ENCODE data around the gene RAB4B. TPM values are rescaled to one million over a fixed set of nuclear protein-coding genes. Genes with fewer than 3 reads are reported as not detected.
A peak's percentile ranks its signal among the peaks of the same experiment; 100 is the strongest.

Gene RAB4B
- total RNA-seq, 2 experiments from 2014 or later: 26.6 to 26.9 TPM

- peak overlapping the region; percentile 96 for H3K4me3 Mint-ChIP-seq
- no peaks in the 10 kb centered on the region for H3K27me3 ChIP-seq (ENCODE audit: control insufficient read depth in 1 of 2, insufficient read depth in 2 of 2, low read length in 2 of 2)
- intact Hi-C loops (cut with DNase I, micrococcal nuclease): loop anchor here (5.0 kb wide), 2 partner anchors 138 to 188 kb away; no protein-coding TSS in a partner anchor
- H3K27me3 Mint-ChIP-seq: no peaks in the 10 kb centered on the region
- peaks cover 68% of the 10 kb centered on the region for H3K4me1 ChIP-seq (ENCODE audit: insufficient read depth, low read length)
- ChIA-PET POLR2A (interaction anchor here (0.6 to 6.9 kb wide), 3 partner anchors 23 to 50 kb away, joined by 3 to 198 read pairs (median 11); partner anchors contain the start of genes ACTMAP, MIA, RAB4B and SNRPA), CTCF (interaction anchor here (1.5 kb wide), 1 partner anchor 19 kb away, joined by 4 read pairs; no protein-coding TSS in a partner anchor)
- H3K4me3 ChIP-seq (ENCODE audit: low read length): peak overlapping the region; percentile 96
- H3K9me3 ChIP-seq (ENCODE audit: control insufficient read depth in 1 of 2, insufficient read depth in 1 of 2, low read length in 2 of 2): no peaks in the 10 kb centered on the region
- H3K9me3 Mint-ChIP-seq: no peaks in the 10 kb centered on the region
- ATAC-seq (ENCODE audit: poor library complexity) (no peak), DNase-seq (peak in 1 of 14 experiments; percentile 49)
- peak overlapping the region; percentile 92 for H3K27ac Mint-ChIP-seq
- H3K27ac ChIP-seq (ENCODE audit: low read depth in 1 of 2, low read length in 2 of 2): peak overlapping the region; percentile 71 to 78
- no peak for TF ChIP-seq CTCF (IDR thresholded peaks at IDR 0.05)
- H3K36me3 ChIP-seq (ENCODE audit: insufficient read depth, low read length): peaks cover 26% of the 10 kb centered on the region
- H3K36me3 Mint-ChIP-seq (ENCODE audit: low read depth): peaks cover 49% of the 10 kb centered on the region
- H3K4me1 Mint-ChIP-seq (ENCODE audit: low read depth): peaks cover 65% of the 10 kb centered on the region
These were observed 22.4 kb downstream of the RAB4B start for GRCh38 chr19:40800339-40800996.

DNA sequence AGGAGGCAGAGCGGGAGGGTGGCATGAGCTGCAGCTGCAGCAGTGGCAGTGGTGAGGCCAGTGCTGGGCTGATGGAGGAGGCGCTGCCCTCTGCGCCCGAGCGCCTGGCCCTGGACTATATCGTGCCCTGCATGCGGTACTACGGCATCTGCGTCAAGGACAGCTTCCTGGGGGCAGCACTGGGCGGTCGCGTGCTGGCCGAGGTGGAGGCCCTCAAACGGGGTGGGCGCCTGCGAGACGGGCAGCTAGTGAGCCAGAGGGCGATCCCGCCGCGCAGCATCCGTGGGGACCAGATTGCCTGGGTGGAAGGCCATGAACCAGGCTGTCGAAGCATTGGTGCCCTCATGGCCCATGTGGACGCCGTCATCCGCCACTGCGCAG lies 22.9 kb downstream of the RAB4B start:
- Mint-ChIP-seq H3K9me3 (no peaks in the 10 kb centered on the region), H3K4me1 (ENCODE audit: low read depth) (peaks cover 70% of the 10 kb centered on the region), H3K27me3 (no peaks in the 10 kb centered on the region), H3K27ac (peak overlapping the region; percentile 92), H3K36me3 (ENCODE audit: low read depth) (peaks cover 54% of the 10 kb centered on the region), H3K4me3 (peak overlapping the region; percentile 96)
- ATAC-seq (ENCODE audit: poor library complexity): no peak
- H3K4me1 ChIP-seq (ENCODE audit: insufficient read depth, low read length): peaks cover 73% of the 10 kb centered on the region
- intact Hi-C loops (cut with DNase I, micrococcal nuclease): loop anchor here (5.0 kb wide), 2 partner anchors 139 to 189 kb away; no protein-coding TSS in a partner anchor
- peak overlapping the region in 1 of 2 donors; percentile 71 for H3K27ac ChIP-seq (ENCODE audit: low read depth in 1 of 2, low read length in 2 of 2)
- H3K27me3 ChIP-seq (ENCODE audit: control insufficient read depth in 1 of 2, insufficient read depth in 2 of 2, low read length in 2 of 2): no peaks in the 10 kb centered on the region
- TF ChIP-seq CTCF (IDR thresholded peaks at IDR 0.05): no peak
- peak in 1 of 14 experiments; percentile 37 for DNase-seq
- peak overlapping the region; percentile 96 for H3K4me3 ChIP-seq (ENCODE audit: low read length)
- H3K9me3 ChIP-seq (ENCODE audit: control insufficient read depth in 1 of 2, insufficient read depth in 1 of 2, low read length in 2 of 2): no peaks in the 10 kb centered on the region
- ChIA-PET POLR2A (interaction anchor here (2.3 to 6.9 kb wide), 2 partner anchors 24 to 50 kb away, joined by 11 to 198 read pairs; partner anchors contain the start of genes ACTMAP, MIA, RAB4B and SNRPA), CTCF (interaction anchor here (1.5 kb wide), 1 partner anchor 19 kb away, joined by 4 read pairs; no protein-coding TSS in a partner anchor)
- peaks cover 31% of the 10 kb centered on the region for H3K36me3 ChIP-seq (ENCODE audit: insufficient read depth, low read length)

DNA sequence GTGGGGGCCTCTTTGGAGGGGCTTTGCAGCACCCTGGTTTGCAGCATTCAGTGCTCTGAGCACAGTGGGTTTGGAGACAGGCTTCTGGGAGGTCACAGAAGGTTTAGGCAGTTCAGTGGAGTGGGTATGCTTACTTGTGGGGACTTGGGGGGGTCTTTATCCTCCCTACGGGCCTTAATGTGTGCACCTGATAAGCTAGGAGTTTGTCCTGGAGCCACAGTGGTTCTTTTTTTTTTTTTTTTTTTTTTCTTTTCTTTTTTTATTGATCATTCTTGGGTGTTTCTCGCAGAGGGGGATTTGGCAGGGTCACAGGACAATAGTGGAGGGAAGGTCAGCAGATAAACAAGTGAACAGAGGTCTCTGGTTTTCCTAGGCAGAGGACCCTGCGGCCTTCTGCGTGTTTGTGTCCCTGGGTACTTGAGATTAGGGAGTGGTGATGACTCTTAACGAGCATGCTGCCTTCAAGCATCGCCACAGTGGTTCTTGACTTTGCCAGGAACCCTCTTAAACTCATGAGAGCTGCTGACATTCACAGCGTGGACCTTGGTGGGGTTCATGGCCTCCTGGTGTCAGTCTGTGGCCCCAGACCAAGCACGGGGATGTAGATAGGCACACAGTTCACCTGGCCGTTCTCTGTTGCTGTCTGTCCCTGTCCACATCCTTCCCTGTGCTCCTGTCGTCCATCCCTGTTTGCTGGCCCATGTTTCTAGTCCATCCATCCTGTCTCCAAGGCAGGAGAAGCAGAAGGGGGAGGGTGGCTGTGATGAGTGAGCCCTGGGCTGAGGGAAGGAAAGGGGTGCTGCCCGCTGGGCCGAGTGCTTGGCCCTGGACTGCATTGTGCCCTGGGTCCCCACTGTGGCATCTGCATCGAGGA lies 23.6 kb downstream of the RAB4B start:
- H3K4me1 Mint-ChIP-seq (ENCODE audit: low read depth): peaks cover 77% of the 10 kb centered on the region
- ChIA-PET CTCF (interaction anchor here (1.5 kb wide), 1 partner anchor 18 kb away, joined by 4 read pairs; no protein-coding TSS in a partner anchor), POLR2A (interaction anchor here (0.9 to 6.9 kb wide), 3 partner anchors 10 to 51 kb away, joined by 4 to 198 read pairs (median 11); partner anchors contain the start of genes ACTMAP, MIA, RAB4B and SNRPA)
- H3K36me3 Mint-ChIP-seq (ENCODE audit: low read depth): peaks cover 61% of the 10 kb centered on the region
- ATAC-seq (ENCODE audit: poor library complexity) (no peak), DNase-seq (no peak)
- Histone ChIP-seq H3K9me3 (ENCODE audit: control insufficient read depth in 1 of 2, insufficient read depth in 1 of 2, low read length in 2 of 2) (no peaks in the 10 kb centered on the region), H3K4me3 (ENCODE audit: low read length) (peak overlapping the region; percentile 96), H3K4me1 (ENCODE audit: insufficient read depth, low read length) (peaks cover 80% of the 10 kb centered on the region), H3K27me3 (ENCODE audit: control insufficient read depth in 1 of 2, insufficient read depth in 2 of 2, low read length in 2 of 2) (no peaks in the 10 kb centered on the region), H3K36me3 (ENCODE audit: insufficient read depth, low read length) (peaks cover 32% of the 10 kb centered on the region), H3K27ac (ENCODE audit: low read depth in 1 of 2, low read length in 2 of 2) (peak overlapping the region; percentile 47 to 86)
- peak overlapping the region; percentile 90 for H3K27ac Mint-ChIP-seq
- H3K4me3 Mint-ChIP-seq: peak overlapping the region; percentile 96
- no peak for TF ChIP-seq CTCF (IDR thresholded peaks at IDR 0.05)
- no peaks in the 10 kb centered on the region for H3K27me3 Mint-ChIP-seq
- no peaks in the 10 kb centered on the region for H3K9me3 Mint-ChIP-seq
- intact Hi-C loops (cut with DNase I, micrococcal nuclease): loop anchor here (2.0 to 5.0 kb wide), 3 partner anchors 85 to 189 kb away; partner anchors contain the start of genes COQ8B (in 1 of the 2) and ITPKC (in 1 of the 2)
